NCI-H748 treated with DMSO at 0.1 percent for 48 hours (cell line): ENCODE results near the gene NEU2.

Experiments
- DNase-seq: peaks from one replicate; lab custom pipeline; 2025; lab: John Stamatoyannopoulos, UW

NEU2 gene

GRCh38 chr2:233032551-233033320 is at the start of gene NEU2:
Gene NEU2, plus strand, starts transcription at chr2:233032672. Its CDS starts 0 bp downstream, at chr2:233032672.
- no peak for DNase-seq

- no peak for DNase-seq
Observed at GRCh38 chr2:232982926-232983668, 49.4 kb upstream of the NEU2 start.

- DNase-seq: no peak
Observed at GRCh38 chr2:232983669-232984140, 48.8 kb upstream of the NEU2 start.

GRCh38 chr2:232984451-232985207 is 47.8 kb upstream of the NEU2 start:
- no peak for DNase-seq

GRCh38 chr2:232986155-232986554 is 46.3 kb upstream of the NEU2 start:
- DNase-seq: no peak

GRCh38 chr2:232993231-232993821 is 39.1 kb upstream of the NEU2 start:
- no peak for DNase-seq

- no peak for DNase-seq
Observed at GRCh38 chr2:232994446-232994845, 38.0 kb upstream of the NEU2 start.

GRCh38 chr2:232997749-232998665 is 34.5 kb upstream of the NEU2 start:
- no peak for DNase-seq

GRCh38 chr2:232998666-232998985 is 33.8 kb upstream of the NEU2 start:
- no peak for DNase-seq

GRCh38 chr2:232999354-232999753 is 33.1 kb upstream of the NEU2 start:
- DNase-seq: no peak

- DNase-seq: no peak
Observed at GRCh38 chr2:233000886-233001750, 31.4 kb upstream of the NEU2 start.

- no peak for DNase-seq
Observed at GRCh38 chr2:233002829-233003657, 29.4 kb upstream of the NEU2 start.

- DNase-seq: no peak
Observed at GRCh38 chr2:233003658-233004555, 28.6 kb upstream of the NEU2 start.

- DNase-seq: no peak
Observed at GRCh38 chr2:233005096-233005495, 27.4 kb upstream of the NEU2 start.

GRCh38 chr2:233006648-233007047 is 25.8 kb upstream of the NEU2 start:
- DNase-seq: no peak

- no peak for DNase-seq
Observed at GRCh38 chr2:233007270-233007669, 25.2 kb upstream of the NEU2 start.

GRCh38 chr2:233007739-233008138 is 24.7 kb upstream of the NEU2 start:
- no peak for DNase-seq

- no peak for DNase-seq
Observed at GRCh38 chr2:233009661-233010060, 22.8 kb upstream of the NEU2 start.
